Measurements from ENCODE around the gene OSBPL6.

- no peak for TF ChIP-seq EZH2 (IDR thresholded peaks at IDR 0.05)
- no peak for TF ChIP-seq POLR2AphosphoS5 (IDR thresholded peaks at IDR 0.05; ENCODE audit: borderline replicate concordance, low read depth, low read length)
- TF ChIP-seq FOXP2 (optimal IDR thresholded peaks at IDR 0.05; ENCODE audit: control extremely low read depth, extremely low read length, insufficient read depth), result no peak
Measured at GRCh38 chr2:178250429-178250828, 56.1 kb downstream of the OSBPL6 start.

All from SK-N-MC (cell line).